ENCODE results near the gene ADAM12.

The ADAM12 gene

DNA sequence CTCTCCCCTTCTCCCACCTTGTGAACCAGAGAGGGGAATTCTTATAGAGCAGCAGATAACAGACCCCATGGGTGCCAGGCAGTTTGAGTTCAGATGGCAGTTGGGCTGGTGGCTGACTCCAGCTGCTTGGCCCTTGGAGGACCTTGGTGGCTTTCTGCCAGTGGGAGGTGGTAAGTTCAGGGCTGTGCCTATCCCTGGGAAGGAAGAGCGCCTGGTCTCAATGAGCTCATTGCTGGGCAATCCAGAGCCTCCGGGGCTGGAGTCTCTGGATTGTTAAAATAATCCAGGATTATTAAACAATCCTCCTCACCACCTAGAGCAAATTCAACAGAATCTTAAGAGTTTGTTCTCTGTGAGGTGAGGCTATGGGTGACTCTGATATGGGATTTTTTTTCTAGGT lies 386.7 kb downstream of the ADAM12 start:
- no peak for FAIRE-seq

DNA sequence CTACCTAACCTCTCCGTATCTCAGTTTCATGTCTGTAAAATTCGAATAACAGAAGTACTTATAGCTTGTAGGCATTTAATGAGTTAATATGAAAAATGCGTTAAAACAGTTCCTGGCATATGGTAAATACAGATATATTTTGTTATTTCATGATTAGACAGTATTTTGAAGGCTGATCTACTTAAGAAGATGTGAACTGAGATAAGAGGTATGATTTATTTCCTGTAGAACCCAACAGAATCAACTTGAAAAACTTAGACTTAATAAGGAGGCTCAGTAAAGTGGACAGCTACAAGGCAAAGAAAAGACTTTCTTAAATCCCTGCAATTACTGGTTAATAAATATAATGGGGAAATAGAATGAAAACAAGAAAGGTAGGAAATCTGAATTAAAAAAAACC lies 388.6 kb downstream of the ADAM12 start:
- no peak for DNase-seq (ENCODE audit: insufficient read length, low spot score)
- TF ChIP-seq, protein P1, sequence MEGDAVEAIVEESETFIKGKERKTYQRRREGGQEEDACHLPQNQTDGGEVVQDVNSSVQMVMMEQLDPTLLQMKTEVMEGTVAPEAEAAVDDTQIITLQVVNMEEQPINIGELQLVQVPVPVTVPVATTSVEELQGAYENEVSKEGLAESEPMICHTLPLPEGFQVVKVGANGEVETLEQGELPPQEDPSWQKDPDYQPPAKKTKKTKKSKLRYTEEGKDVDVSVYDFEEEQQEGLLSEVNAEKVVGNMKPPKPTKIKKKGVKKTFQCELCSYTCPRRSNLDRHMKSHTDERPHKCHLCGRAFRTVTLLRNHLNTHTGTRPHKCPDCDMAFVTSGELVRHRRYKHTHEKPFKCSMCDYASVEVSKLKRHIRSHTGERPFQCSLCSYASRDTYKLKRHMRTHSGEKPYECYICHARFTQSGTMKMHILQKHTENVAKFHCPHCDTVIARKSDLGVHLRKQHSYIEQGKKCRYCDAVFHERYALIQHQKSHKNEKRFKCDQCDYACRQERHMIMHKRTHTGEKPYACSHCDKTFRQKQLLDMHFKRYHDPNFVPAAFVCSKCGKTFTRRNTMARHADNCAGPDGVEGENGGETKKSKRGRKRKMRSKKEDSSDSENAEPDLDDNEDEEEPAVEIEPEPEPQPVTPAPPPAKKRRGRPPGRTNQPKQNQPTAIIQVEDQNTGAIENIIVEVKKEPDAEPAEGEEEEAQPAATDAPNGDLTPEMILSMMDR (IDR thresholded peaks at IDR 0.05; ENCODE audit: insufficient read depth, missing control alignments), result no peak
- no peak for FAIRE-seq

More for the DNA sequence above, 386.7 kb downstream of the ADAM12 start:
- DNase-seq (ENCODE audit: insufficient read length, low spot score), result no peak
- TF ChIP-seq, protein P1 (IDR thresholded peaks at IDR 0.05; ENCODE audit: insufficient read depth, missing control alignments), result no peak

DNA sequence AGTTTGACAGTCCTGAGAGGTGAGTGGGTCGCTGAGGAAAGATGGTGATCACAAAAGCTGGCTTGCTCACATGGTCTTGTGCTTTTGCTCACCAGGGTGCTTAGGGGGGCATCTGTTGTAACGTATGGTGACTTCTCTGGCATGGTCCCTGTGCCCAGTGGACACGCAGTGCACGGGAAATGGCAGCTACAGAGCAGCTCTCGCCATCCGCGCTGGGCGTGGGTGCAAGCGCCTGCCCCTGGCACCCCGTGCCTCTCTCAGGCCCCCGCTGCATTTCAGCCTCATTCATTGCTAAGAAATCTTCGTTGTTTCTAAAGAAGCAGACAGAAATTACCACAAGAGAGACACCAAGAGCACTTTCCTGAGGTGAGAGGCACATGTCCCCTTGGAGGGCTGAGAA lies 390.7 kb downstream of the ADAM12 start:
- FAIRE-seq, result no peak
- TF ChIP-seq, protein P1 (IDR thresholded peaks at IDR 0.05; ENCODE audit: insufficient read depth, missing control alignments), result no peak
- DNase-seq (ENCODE audit: insufficient read length, low spot score), result no peak

DNA sequence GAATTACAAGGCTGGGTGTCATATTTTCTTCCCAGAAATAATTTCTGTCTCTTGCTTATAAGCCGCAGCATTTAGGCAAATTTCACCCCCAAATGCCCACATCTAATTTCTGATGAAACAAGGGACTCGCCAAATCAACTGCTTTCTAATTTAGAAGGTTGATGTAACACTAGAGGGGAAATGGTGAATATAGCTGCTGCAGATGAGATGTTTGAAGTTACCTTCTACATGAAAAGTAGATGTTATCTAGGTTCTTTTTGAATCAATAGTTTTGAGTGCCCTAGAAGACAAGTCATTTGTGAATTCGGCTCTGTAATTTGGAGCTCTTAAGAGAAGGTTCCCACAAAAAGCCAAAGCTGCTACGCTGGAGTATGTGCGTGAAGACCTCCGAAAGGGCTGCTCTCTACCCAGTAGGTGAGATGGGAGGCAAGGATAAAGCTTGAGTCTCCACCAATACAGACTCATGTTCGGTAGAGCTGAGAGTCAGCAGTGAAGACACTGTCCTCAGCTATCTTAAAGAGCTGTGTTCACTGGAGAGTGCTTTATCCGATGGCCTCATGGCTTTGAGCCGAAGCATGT lies 392.5 kb downstream of the ADAM12 start:
- FAIRE-seq (no peak), DNase-seq (ENCODE audit: insufficient read length, low spot score) (no peak)
- TF ChIP-seq, protein P1 (IDR thresholded peaks at IDR 0.05; ENCODE audit: insufficient read depth, missing control alignments), result no peak

DNA sequence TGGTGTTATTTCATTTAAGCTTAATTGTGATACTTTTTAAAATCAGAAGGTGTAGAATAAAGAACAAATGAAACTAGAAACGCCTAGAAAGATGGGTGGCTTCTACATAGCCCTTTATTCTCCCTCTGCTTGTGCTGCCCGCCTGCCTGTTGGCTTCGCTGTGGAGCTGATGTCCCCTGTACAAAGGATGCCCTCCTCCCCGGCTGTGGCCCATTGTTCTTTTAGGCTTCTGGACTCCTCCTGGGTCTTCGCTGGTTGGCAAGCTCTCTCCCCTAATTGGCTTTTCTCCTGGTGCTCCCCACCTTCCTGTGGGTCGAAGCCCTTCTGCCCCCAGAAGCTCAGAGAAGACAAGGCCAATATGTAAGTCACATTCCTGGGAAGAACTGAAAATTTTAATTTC lies 393.7 kb downstream of the ADAM12 start:
- FAIRE-seq, result no peak
- TF ChIP-seq, protein P1 (IDR thresholded peaks at IDR 0.05; ENCODE audit: insufficient read depth, missing control alignments), result no peak
- DNase-seq (ENCODE audit: insufficient read length, low spot score), result no peak

DNA sequence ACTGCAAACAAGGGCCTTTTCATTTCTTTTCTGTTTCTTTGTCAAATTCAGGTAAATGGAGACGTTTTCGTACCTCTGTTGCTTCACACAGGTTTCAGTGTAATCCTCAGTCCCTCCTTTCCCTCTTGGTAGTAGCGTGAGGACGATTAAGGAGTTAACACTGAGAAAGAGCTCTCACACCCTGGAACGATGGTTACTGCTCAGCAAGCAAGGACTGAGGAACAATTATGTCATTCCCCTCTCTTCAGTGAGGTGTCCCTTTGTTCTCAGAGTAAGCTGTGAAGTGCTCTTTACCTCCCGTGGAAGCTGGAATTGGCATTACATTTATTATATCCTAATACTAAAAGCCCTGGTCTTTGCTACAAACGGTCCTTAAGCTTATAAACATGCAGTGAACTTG lies 396.0 kb downstream of the ADAM12 start:
- no peak for FAIRE-seq
- DNase-seq (ENCODE audit: insufficient read length, low spot score), result no peak
- TF ChIP-seq, protein P1 (IDR thresholded peaks at IDR 0.05; ENCODE audit: insufficient read depth, missing control alignments), result no peak

DNA sequence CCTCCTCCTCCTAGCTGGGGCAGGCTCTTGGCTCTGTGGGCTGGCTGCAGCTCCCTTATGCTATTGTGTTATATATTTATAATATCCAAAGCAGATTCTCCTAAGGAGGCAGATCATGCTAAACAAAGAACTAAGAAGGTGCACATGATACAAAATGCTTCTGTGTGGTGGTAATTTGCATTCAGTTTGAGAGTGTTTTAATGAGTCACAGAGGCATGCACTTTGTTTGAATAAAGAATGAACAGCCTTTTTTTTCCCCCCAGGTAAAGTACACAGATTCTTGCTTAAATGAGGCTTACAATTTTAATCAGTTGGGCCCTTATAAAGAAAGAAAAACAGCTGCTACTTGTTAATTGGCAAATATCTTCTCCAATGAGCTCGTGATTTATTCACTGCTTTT lies 396.9 kb downstream of the ADAM12 start:
- no peak for FAIRE-seq
- TF ChIP-seq, protein P1 (IDR thresholded peaks at IDR 0.05; ENCODE audit: insufficient read depth, missing control alignments), result no peak

More for the DNA sequence above, 396.9 kb downstream of the ADAM12 start:
- DNase-seq (ENCODE audit: insufficient read length, low spot score), result no peak
